Panc1 (cell line): ENCODE measurements around the gene SPATS2L. TPM values are rescaled to one million over a fixed set of nuclear protein-coding genes. Genes with fewer than 3 reads are reported as not detected.

Experiments used
- ATAC-seq: fragments of 200-7000 bp; cut with Tn5 transposase; 2 replicates; pipeline ENCODE4 v1.9.1; 2020; ENCODE audit warnings: mild to moderate bottlenecking, moderate library complexity
- BruUV-seq: library from RNA; stranded (reverse); fragments of 400-500 nt; replicated peaks from 2 replicates; lab custom pipeline; 2021; lab: Mats Ljungman, UMichigan
- CTCF ChIA-PET: fragments of 300-600 bp; sonication (Branson Sonifier 250); formaldehyde crosslinking; loops from one replicate; lab custom pipeline; 2022; ENCODE audit warnings: antibody characterized with exemption; lab: Charles Lee
- POLR2A ChIA-PET: fragments of 300-600 bp; sonication (Branson Sonifier 250); formaldehyde crosslinking; loops from one replicate; lab custom pipeline; 2022; ENCODE audit warnings: antibody characterized with exemption; lab: Charles Lee
- DNase-seq: peaks from one replicate; pipeline ENCODE4 v3.0.0-alpha.2; 2010; ENCODE audit warnings: low read depth, low spot score
- H3K27ac ChIP-seq: 2 replicates; pipeline ENCODE4 v1.5.1; 2011; ENCODE audit warnings: mild to moderate bottlenecking, low read length, inconsistent platforms
- H3K27me3 ChIP-seq: fragments of 200-500 bp; sonication (Bioruptor generic); 2 replicates; pipeline ENCODE4 v1.6.0; 2014; ENCODE audit warnings: low read length, inconsistent platforms; ENCODE audit not compliant: control insufficient read depth, insufficient read depth
- H3K36me3 ChIP-seq: fragments of 200-500 bp; sonication (Bioruptor generic); 2 replicates; pipeline ENCODE4 v1.5.1; 2014; ENCODE audit warnings: inconsistent platforms, mild to moderate bottlenecking, low read length, moderate library complexity; ENCODE audit not compliant: control insufficient read depth, insufficient read depth
- H3K4me1 ChIP-seq: 2 replicates; pipeline ENCODE4 v1.5.1; 2011; ENCODE audit warnings: inconsistent platforms, mild to moderate bottlenecking, low read length, moderate library complexity; ENCODE audit not compliant: control insufficient read depth, insufficient read depth
- H3K4me3 ChIP-seq, 2 experiments: 2 replicates each; pipeline ENCODE4 v1.5.1; 2011 to 2012; ENCODE audit warnings: low read depth in 2 of 2, low read length in 2 of 2, mild to moderate bottlenecking in 2 of 2, inconsistent platforms in 1 of 2, moderate library complexity in 1 of 2
- H3K9me3 ChIP-seq: fragments of 200-500 bp; sonication (Bioruptor generic); 2 replicates; pipeline ENCODE4 v1.5.1; 2014; ENCODE audit warnings: low read depth, mild to moderate bottlenecking, inconsistent platforms, low read length, moderate library complexity; ENCODE audit not compliant: control insufficient read depth, insufficient read depth
- POLR2AphosphoS5 ChIP-seq: IDR thresholded peaks from 2 replicates; pipeline ENCODE4 v1.6.1; 2012; ENCODE audit warnings: mild to moderate bottlenecking, low read depth, low read length, moderate library complexity
- SIN3A ChIP-seq: IDR thresholded peaks from 2 replicates; pipeline ENCODE4 v1.6.1; 2012; ENCODE audit warnings: low read depth, mild to moderate bottlenecking, low read length, moderate library complexity, borderline replicate concordance; ENCODE audit not compliant: insufficient read depth
- TCF7L2 ChIP-seq: IDR thresholded peaks from 2 replicates; pipeline ENCODE4 v1.6.1; 2011; ENCODE audit warnings: mild to moderate bottlenecking, low read depth, low read length, inconsistent platforms
- in situ Hi-C: cut with HindIII; loops from 2 replicates; pipeline ENCODE4 v1.10.0; 2016; ENCODE audit warnings: low sequenced_read_pairs, low pct_unique_long_range_greater_than_20kb
- intact Hi-C: fragments of 100-400 bp; cut with micrococcal nuclease; formaldehyde crosslinking; loops from one replicate; pipeline ENCODE4 v1.10.0; 2022; ENCODE audit not compliant: unreplicated experiment
- total RNA-seq: library from RNA; stranded (reverse); gene quantifications from one replicate; pipeline ENCODE4 v1.2.1, GENCODE V29; 2021; ENCODE audit not compliant: unreplicated experiment
- TF ChIP-seq, protein P1 (sequence below), 2 experiments: IDR thresholded peaks; 2 replicates each; pipeline ENCODE4 v1.6.1; 2011 to 2012; ENCODE audit warnings: low read depth in 2 of 2, control low read depth in 1 of 2, low read length in 1 of 2, mild to moderate bottlenecking in 1 of 2, moderate library complexity in 1 of 2; ENCODE audit not compliant: insufficient read depth in 1 of 2
- TF ChIP-seq, protein P2 (sequence below): fragments of 450-650 bp; IDR thresholded peaks from 2 replicates; pipeline ENCODE4 v1.5.1; 2017; ENCODE audit warnings: mild to moderate bottlenecking

SPATS2L gene
- total RNA-seq, 1 experiment from 2014 or later = 282 TPM

- ChIA-PET CTCF (no interaction called here), POLR2A (interaction anchor here (1.8 kb wide), 1 partner anchor 33 kb away, joined by 6 read pairs; no protein-coding TSS in a partner anchor)
- BruUV-seq = no TSS peak
- Histone ChIP-seq H3K4me3 (no peak overlapping the region), H3K36me3 (no peaks in the 10 kb centered on the region), H3K4me1 (peaks cover 31% of the 10 kb centered on the region), H3K27me3 (no peaks in the 10 kb centered on the region), H3K27ac (peak overlapping the region; percentile 67), H3K9me3 (no peaks in the 10 kb centered on the region)
- intact Hi-C loops (no loop called here), in situ Hi-C loops (no loop called here)
- DNase-seq (no peak), ATAC-seq (no peak)
- TF ChIP-seq POLR2AphosphoS5 (no peak), SIN3A (no peak), TCF7L2 (no peak)
- TF ChIP-seq, protein P1, sequence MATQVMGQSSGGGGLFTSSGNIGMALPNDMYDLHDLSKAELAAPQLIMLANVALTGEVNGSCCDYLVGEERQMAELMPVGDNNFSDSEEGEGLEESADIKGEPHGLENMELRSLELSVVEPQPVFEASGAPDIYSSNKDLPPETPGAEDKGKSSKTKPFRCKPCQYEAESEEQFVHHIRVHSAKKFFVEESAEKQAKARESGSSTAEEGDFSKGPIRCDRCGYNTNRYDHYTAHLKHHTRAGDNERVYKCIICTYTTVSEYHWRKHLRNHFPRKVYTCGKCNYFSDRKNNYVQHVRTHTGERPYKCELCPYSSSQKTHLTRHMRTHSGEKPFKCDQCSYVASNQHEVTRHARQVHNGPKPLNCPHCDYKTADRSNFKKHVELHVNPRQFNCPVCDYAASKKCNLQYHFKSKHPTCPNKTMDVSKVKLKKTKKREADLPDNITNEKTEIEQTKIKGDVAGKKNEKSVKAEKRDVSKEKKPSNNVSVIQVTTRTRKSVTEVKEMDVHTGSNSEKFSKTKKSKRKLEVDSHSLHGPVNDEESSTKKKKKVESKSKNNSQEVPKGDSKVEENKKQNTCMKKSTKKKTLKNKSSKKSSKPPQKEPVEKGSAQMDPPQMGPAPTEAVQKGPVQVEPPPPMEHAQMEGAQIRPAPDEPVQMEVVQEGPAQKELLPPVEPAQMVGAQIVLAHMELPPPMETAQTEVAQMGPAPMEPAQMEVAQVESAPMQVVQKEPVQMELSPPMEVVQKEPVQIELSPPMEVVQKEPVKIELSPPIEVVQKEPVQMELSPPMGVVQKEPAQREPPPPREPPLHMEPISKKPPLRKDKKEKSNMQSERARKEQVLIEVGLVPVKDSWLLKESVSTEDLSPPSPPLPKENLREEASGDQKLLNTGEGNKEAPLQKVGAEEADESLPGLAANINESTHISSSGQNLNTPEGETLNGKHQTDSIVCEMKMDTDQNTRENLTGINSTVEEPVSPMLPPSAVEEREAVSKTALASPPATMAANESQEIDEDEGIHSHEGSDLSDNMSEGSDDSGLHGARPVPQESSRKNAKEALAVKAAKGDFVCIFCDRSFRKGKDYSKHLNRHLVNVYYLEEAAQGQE (IDR thresholded peaks at IDR 0.05; ENCODE audit: insufficient read depth in 1 of 2, low read depth in 2 of 2, low read length in 1 of 2) = no peak
- TF ChIP-seq, protein P2, sequence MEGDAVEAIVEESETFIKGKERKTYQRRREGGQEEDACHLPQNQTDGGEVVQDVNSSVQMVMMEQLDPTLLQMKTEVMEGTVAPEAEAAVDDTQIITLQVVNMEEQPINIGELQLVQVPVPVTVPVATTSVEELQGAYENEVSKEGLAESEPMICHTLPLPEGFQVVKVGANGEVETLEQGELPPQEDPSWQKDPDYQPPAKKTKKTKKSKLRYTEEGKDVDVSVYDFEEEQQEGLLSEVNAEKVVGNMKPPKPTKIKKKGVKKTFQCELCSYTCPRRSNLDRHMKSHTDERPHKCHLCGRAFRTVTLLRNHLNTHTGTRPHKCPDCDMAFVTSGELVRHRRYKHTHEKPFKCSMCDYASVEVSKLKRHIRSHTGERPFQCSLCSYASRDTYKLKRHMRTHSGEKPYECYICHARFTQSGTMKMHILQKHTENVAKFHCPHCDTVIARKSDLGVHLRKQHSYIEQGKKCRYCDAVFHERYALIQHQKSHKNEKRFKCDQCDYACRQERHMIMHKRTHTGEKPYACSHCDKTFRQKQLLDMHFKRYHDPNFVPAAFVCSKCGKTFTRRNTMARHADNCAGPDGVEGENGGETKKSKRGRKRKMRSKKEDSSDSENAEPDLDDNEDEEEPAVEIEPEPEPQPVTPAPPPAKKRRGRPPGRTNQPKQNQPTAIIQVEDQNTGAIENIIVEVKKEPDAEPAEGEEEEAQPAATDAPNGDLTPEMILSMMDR = no peak
Measured at GRCh38 chr2:200345975-200346374, 39.5 kb downstream of the SPATS2L start.

DNA sequence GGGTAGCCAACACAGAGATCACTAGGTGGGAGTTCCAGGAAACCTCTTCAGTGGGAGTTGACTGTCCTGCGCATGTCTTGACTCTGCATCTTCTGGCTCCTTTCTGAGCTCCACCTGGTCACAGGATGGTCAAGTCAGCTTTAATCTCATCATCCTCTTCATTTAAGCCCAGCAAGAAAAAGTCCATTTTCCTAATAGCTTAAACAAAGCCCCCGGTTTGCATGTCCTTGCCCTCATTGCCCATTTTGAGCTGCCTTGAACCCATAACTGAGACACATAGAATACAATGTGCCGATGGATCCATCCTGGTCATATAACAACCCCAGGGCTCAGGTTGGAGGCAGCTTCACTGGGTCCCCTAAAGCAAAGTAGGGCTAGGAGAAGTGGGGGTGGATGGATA, 40.8 kb downstream of the SPATS2L start:
- peak overlapping the region; percentile 67 for H3K27ac ChIP-seq
- ChIA-PET POLR2A (no interaction called here), CTCF (no interaction called here)
- in situ Hi-C loops = no loop called here
- no peak for TF ChIP-seq POLR2AphosphoS5
- no peak for TF ChIP-seq TCF7L2
- TF ChIP-seq, protein P1 (IDR thresholded peaks at IDR 0.05; ENCODE audit: insufficient read depth in 1 of 2, low read depth in 2 of 2, low read length in 1 of 2) = no peak
- TF ChIP-seq, protein P2 = no peak
- no peak for TF ChIP-seq SIN3A
- no peaks in the 10 kb centered on the region for H3K27me3 ChIP-seq
- no peak overlapping the region for H3K4me3 ChIP-seq
- no peak for DNase-seq
- no TSS peak for BruUV-seq
- no peaks in the 10 kb centered on the region for H3K9me3 ChIP-seq
- intact Hi-C loops = no loop called here
- H3K36me3 ChIP-seq = no peaks in the 10 kb centered on the region
- ATAC-seq = no peak
- H3K4me1 ChIP-seq = peaks cover 37% of the 10 kb centered on the region
